Epidermal melanocyte (primary cell): ENCODE measurements around the gene RAD51B.

Experiments used
- DNase-seq: peaks from one replicate; pipeline ENCODE4 v3.0.0; 2011; ENCODE audit warnings: low spot score; ENCODE audit not compliant: insufficient read length

The RAD51B gene

GRCh38 chr14:68711561-68712309 lies 892.2 kb downstream of the RAD51B start:
- no peak for DNase-seq

GRCh38 chr14:68712703-68713370 lies 893.3 kb downstream of the RAD51B start:
- no peak for DNase-seq

GRCh38 chr14:68713782-68714181 lies 894.2 kb downstream of the RAD51B start:
- no peak for DNase-seq

- no peak for DNase-seq
Measured at GRCh38 chr14:68714991-68715924, 895.7 kb downstream of the RAD51B start.

GRCh38 chr14:68716698-68717097 lies 897.1 kb downstream of the RAD51B start:
- DNase-seq = no peak

GRCh38 chr14:68718023-68718990 lies 898.7 kb downstream of the RAD51B start:
- DNase-seq = no peak

- no peak for DNase-seq
Measured at GRCh38 chr14:68719634-68720384, 900.2 kb downstream of the RAD51B start.

- no peak for DNase-seq
Measured at GRCh38 chr14:68722186-68722585, 902.6 kb downstream of the RAD51B start.

GRCh38 chr14:68722968-68723566 lies 903.5 kb downstream of the RAD51B start:
- DNase-seq = no peak

- no peak for DNase-seq
Measured at GRCh38 chr14:68723808-68724268, 904.3 kb downstream of the RAD51B start.

- DNase-seq = no peak
Measured at GRCh38 chr14:68724914-68725313, 905.3 kb downstream of the RAD51B start.

- no peak for DNase-seq
Measured at GRCh38 chr14:68726093-68726695, 906.6 kb downstream of the RAD51B start.

- no peak for DNase-seq
Measured at GRCh38 chr14:68727315-68728047, 907.9 kb downstream of the RAD51B start.

GRCh38 chr14:68728342-68729106 lies 908.9 kb downstream of the RAD51B start:
- no peak for DNase-seq

GRCh38 chr14:68729556-68729955 lies 910.0 kb downstream of the RAD51B start:
- DNase-seq = no peak

GRCh38 chr14:68730348-68730747 lies 910.8 kb downstream of the RAD51B start:
- no peak for DNase-seq

- DNase-seq = no peak
Measured at GRCh38 chr14:68730811-68731425, 911.3 kb downstream of the RAD51B start.
